ENCODE measurements around the gene ASPHD2.
"Not testable (repeated sequence)": the region's sequence is repeated elsewhere in the genome, so short reads cannot be mapped to it uniquely, and the experiment has no call there.

The ASPHD2 gene

DNA sequence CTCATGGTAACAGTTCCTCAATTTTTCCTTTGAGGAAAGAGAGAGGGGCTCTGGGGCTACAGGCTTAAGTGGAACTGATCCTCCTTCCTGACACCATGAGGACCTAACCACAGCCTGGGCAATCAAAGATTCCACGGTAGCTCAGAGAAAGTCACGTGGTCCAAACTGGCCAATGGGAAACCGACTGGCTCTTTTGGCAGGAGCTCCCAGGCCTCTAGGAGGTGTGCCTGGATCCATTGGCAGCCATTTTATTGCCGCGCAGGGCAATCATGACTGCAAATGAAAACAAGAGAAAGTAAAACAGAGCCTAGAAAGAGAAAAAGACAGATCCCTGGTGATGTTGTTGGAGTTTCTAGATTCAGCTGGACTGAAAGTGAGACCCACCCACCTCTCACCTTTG is 27.3 kb upstream of the ASPHD2 start:
- TF ChIP-seq, protein P1, sequence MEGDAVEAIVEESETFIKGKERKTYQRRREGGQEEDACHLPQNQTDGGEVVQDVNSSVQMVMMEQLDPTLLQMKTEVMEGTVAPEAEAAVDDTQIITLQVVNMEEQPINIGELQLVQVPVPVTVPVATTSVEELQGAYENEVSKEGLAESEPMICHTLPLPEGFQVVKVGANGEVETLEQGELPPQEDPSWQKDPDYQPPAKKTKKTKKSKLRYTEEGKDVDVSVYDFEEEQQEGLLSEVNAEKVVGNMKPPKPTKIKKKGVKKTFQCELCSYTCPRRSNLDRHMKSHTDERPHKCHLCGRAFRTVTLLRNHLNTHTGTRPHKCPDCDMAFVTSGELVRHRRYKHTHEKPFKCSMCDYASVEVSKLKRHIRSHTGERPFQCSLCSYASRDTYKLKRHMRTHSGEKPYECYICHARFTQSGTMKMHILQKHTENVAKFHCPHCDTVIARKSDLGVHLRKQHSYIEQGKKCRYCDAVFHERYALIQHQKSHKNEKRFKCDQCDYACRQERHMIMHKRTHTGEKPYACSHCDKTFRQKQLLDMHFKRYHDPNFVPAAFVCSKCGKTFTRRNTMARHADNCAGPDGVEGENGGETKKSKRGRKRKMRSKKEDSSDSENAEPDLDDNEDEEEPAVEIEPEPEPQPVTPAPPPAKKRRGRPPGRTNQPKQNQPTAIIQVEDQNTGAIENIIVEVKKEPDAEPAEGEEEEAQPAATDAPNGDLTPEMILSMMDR (IDR thresholded peaks at IDR 0.05; ENCODE audit: borderline replicate concordance, insufficient read depth, low read depth, low read length) = no peak

DNA sequence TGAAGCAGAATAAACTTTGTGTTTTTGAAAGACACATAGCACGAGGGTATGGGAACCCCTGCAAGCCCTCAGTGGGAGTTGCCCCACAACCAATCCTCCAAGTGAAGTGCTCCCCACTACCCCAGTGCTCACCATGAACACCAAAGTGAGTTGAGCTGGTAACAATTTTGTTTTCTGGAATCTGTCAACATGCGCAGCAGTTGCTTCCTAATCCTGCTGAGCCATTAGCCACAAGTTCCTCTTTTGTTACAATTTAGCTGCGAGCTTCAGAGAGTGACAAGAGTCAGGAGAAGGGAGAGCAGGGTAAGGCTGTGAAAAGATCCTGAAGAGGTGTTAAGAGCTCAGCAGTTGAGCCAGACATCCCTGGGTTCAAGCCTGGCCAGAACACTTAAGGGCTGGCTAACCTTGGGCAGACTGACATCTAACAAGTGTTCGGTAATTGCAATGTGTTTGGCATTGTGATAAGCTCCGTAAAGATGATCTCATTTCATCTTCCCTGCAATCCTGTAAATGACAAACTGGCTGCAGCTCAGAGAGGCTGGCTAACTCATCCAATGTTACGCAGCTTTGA is 24.1 kb upstream of the ASPHD2 start:
- no peak overlapping the region for H3K4me3 ChIP-seq (ENCODE audit: low read depth, low read length)
- TF ChIP-seq, protein P1 (IDR thresholded peaks at IDR 0.05; ENCODE audit: borderline replicate concordance, insufficient read depth, low read depth, low read length) = no peak

More for the DNA sequence above, 27.3 kb upstream of the ASPHD2 start:
- no peak overlapping the region for H3K4me3 ChIP-seq (ENCODE audit: low read depth, low read length)

DNA sequence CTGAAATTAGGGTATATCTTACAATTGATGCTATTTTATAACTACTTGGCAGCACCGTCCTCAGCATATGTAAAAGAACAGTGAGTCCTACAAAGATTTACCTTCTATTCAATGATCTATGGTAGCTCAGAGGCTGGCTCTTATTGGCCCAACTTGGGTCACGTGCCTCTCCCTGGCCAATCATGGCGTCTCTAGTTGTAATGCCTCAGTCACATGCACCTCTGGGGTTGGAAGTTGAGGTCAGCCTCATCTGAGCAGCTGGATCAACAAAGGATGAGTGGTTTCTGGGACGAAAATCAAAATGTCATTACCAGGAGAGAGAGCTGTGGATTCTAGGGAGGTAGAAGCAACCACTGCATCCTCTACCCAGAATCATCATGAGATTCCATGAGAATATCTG is 22.9 kb upstream of the ASPHD2 start:
- TF ChIP-seq, protein P1 (IDR thresholded peaks at IDR 0.05; ENCODE audit: borderline replicate concordance, insufficient read depth, low read depth, low read length) = no peak

DNA sequence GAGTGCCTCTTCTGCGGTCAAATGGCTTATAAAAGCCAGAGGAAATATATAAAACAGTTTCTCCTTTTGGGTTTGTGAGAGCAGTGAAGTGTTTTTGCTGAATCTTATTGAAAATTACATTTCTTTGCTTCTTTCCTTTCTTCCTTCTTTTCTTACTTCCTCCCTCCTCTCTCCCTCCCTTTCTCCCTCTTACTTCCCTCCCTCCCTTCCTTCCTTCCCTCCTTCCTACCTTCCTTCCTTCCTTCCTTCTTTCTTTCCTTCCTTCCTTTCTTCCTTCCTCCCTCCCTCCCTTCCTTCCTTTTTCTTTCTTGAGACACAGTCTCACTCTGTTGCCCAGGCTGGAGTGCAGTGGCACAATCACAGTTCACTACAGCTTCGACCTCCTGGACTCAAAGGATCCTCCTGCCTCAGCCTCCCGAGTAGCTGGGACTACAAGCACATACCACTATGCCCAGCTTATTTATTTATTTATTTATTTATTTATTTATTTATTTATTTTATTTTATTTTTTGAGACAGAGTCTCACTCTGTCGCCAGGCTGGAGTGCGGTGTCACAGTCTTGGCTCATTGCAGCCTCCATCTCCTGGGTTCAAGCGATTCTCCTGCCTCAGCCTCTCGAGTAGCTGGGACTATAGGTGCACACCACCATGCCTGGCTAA is 20.4 kb upstream of the ASPHD2 start:
- H3K4me3 ChIP-seq (ENCODE audit: low read depth, low read length) = not testable (repeated sequence)

More for the DNA sequence above, 22.9 kb upstream of the ASPHD2 start:
- no peak overlapping the region for H3K4me3 ChIP-seq (ENCODE audit: low read depth, low read length)

DNA sequence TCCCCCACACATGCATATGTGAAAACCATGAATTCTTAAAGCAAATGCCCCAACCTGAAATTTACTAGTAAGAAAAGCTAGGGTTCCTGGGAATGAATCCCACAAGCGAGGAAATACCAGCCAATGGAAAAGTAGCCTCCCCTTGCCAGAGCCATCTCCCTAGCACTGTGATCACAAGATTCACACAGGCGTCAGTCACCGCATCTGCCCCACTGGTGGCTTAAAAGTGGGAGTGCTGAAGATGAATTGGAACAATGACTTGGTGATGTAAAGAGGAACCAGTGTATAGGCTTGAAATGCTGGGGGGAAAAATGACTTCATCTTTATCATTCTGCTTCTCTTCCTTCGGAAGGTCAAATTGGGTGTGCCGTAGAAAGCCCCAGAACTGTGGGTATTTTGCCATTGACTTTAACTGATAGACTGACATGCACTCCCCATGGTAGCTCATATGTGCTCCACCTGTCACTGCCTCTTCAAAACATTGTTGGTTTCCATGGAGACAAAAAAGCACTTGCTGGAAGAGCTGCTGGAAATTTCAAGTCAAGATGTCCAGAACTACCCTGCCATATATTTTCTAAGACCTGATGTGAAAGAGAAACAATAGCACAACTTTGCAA is 19.2 kb upstream of the ASPHD2 start:
- H3K4me3 ChIP-seq (ENCODE audit: low read depth, low read length) = no peak overlapping the region
- TF ChIP-seq, protein P1 (IDR thresholded peaks at IDR 0.05; ENCODE audit: borderline replicate concordance, insufficient read depth, low read depth, low read length) = no peak

DNA sequence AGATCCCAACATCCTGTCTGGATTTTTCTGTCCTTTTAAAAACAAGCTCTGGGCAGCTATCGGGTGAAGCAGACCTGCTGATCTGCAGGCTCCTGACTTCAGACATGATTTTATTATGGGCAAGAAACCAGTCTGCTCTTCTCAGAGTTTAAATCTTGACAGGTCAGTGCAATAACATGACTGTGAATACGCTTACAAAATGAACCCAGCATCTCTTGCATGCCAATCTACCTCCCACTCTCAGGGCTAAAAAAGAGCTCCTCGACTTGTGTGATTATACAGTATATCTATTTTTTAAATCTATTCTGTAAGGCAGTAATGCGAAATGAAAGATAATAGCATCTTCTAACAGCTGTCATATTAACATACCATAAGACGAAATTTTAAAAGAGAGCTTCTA is 18.7 kb upstream of the ASPHD2 start:
- H3K4me3 ChIP-seq (ENCODE audit: low read depth, low read length) = no peak overlapping the region
- TF ChIP-seq, protein P1 (IDR thresholded peaks at IDR 0.05; ENCODE audit: borderline replicate concordance, insufficient read depth, low read depth, low read length) = no peak

DNA sequence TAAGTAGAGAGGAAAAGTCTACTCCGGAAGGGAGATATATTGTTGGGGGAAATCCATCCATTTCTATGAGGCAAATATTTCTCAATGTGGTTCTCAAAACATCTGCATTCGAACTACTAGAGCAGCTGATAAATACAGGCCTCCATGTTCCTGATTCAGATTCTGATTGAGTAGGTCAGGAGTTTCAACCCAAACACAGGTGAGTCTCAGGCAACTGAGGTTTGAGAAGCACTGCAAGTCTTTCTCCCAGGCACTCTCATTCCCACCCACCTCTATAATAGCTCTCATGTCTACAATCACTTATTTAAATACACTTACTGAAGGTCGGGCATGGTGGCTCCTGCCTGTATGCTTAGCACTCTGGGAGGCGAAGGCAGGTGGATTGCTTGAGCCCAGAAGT is 14.7 kb upstream of the ASPHD2 start:
- TF ChIP-seq, protein P1 (IDR thresholded peaks at IDR 0.05; ENCODE audit: borderline replicate concordance, insufficient read depth, low read depth, low read length) = no peak

More for the DNA sequence above, 14.7 kb upstream of the ASPHD2 start:
- H3K4me3 ChIP-seq (ENCODE audit: low read depth, low read length) = no peak overlapping the region
